Hepatocyte (in vitro differentiated cells): ENCODE data around the gene PLCH2. TPM values are rescaled to one million over a fixed set of nuclear protein-coding genes. Genes with fewer than 3 reads are reported as not detected.

Source experiments
- DNase-seq: peaks from one replicate; pipeline ENCODE4 v3.0.0-alpha.2; 2016; ENCODE audit warnings: low spot score
- H2AFZ ChIP-seq: fragments of 200-600 bp; sonication (generic); 2 replicates; pipeline ENCODE4 v1.6.0; 2016; ENCODE audit warnings: antibody characterized with exemption, mild to moderate bottlenecking
- H3K27ac ChIP-seq: fragments of 200-600 bp; sonication (generic); 2 replicates; pipeline ENCODE4 v1.5.1; 2016; ENCODE audit warnings: mild to moderate bottlenecking
- H3K27me3 ChIP-seq: fragments of 200-600 bp; sonication (generic); 2 replicates; pipeline ENCODE4 v1.6.1; 2016
- H3K36me3 ChIP-seq: fragments of 200-600 bp; sonication (generic); replicated peaks from 2 replicates; pipeline ENCODE4 v1.5.1; 2016; ENCODE audit warnings: low read depth; ENCODE audit not compliant: insufficient read depth
- H3K4me1 ChIP-seq: fragments of 200-600 bp; sonication (generic); 2 replicates; pipeline ENCODE4 v1.5.1; 2016; ENCODE audit warnings: mild to moderate bottlenecking, moderate library complexity; ENCODE audit not compliant: insufficient read depth
- H3K4me2 ChIP-seq: fragments of 200-600 bp; sonication (generic); 2 replicates; pipeline ENCODE4 v1.6.0; 2016
- H3K4me3 ChIP-seq: fragments of 200-600 bp; sonication (generic); 2 replicates; pipeline ENCODE4 v1.5.1; 2016; ENCODE audit warnings: mild to moderate bottlenecking
- H3K79me2 ChIP-seq: fragments of 200-600 bp; sonication (generic); 2 replicates; pipeline ENCODE4 v1.6.0; 2017; ENCODE audit warnings: mild to moderate bottlenecking
- H3K9me2 ChIP-seq: fragments of 200-600 bp; sonication (generic); replicated peaks from 2 replicates; pipeline ENCODE4 v1.6.0; 2017; ENCODE audit warnings: mild to moderate bottlenecking; ENCODE audit not compliant: insufficient read depth
- H3K9me3 ChIP-seq: fragments of 200-600 bp; sonication (generic); 2 replicates; pipeline ENCODE4 v1.5.1; 2016; ENCODE audit warnings: low read depth, mild to moderate bottlenecking
- H4K20me1 ChIP-seq: fragments of 200-600 bp; sonication (generic); 2 replicates; pipeline ENCODE4 v1.6.0; 2016; ENCODE audit warnings: mild to moderate bottlenecking; ENCODE audit not compliant: insufficient read depth, poor library complexity, severe bottlenecking
- EZH2 ChIP-seq: fragments of 200-600 bp; sonication (generic); IDR thresholded peaks from 2 replicates; pipeline ENCODE4 v1.6.1; 2016; ENCODE audit warnings: antibody characterized with exemption, mild to moderate bottlenecking, borderline replicate concordance
- EZH2phosphoT487 ChIP-seq: fragments of 200-600 bp; sonication (generic); IDR thresholded peaks from one replicate; pipeline ENCODE4 v1.6.1; 2018; ENCODE audit warnings: antibody characterized with exemption, mild to moderate bottlenecking, low read depth, moderate library complexity; ENCODE audit not compliant: unreplicated experiment, severe bottlenecking
- WGBS: methylation state at CpG from one replicate; pipeline ENCODE4 v1.1.6; 2016; ENCODE audit warnings: low lambda C conversion rate; ENCODE audit errors: missing lambda C conversion rate; 5-methylcytosine and 5-hydroxymethylcytosine counted together
- polyA plus RNA-seq: library from polyadenylated mRNA; unstranded; fragments of >200 nt; fragmentation: Nextera tagmentation; extraction: Ambion mirVana; gene quantifications from 2 replicates; pipeline ENCODE4 v1.2.1, GENCODE V29; 2016
- total RNA-seq: library from RNA; depleted of rRNA; stranded (reverse); fragments of >200 nt; gene quantifications from 2 replicates; pipeline ENCODE4 v1.2.3, GENCODE V29; 2014
- TF ChIP-seq, protein P1 (sequence below): fragments of 200-600 bp; sonication (generic); IDR thresholded peaks from 2 replicates; pipeline ENCODE4 v1.5.1; 2016; ENCODE audit warnings: antibody characterized with exemption, mild to moderate bottlenecking; ENCODE audit not compliant: poor library complexity

PLCH2 gene
- total and polyA plus RNA-seq, 2 experiments from 2014 or later: 1.3 to 3.4 TPM

DNA sequence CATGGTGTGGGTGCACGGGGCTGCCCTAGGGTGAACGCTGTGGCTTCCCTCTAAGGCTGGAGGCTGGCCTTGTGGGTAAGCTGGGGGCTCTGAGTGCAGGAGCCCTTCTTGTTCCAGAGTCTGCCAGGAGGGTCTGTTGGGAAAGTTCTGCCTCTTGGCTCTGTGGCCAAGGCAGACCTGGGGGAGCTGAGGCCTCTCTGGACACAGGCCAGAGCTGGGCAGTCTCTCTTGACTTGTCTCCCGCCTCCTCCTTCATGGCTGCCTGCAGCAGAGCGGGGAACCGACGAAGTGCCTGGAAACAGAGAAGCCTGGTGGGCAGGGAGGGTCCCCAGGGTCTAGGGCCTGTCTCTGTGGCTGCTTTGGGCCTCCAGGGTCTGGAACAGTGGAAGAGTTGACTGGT, 33.4 kb upstream of the PLCH2 start:
- DNase-seq: no peak
- Histone ChIP-seq H2AFZ (no peak overlapping the region), H3K36me3 (no peaks in the 10 kb centered on the region), H3K9me2 (no peaks in the 10 kb centered on the region), H3K9me3 (no peaks in the 10 kb centered on the region), H3K79me2 (no peaks in the 10 kb centered on the region), H4K20me1 (no peaks in the 10 kb centered on the region), H3K4me1 (no peaks in the 10 kb centered on the region), H3K27ac (no peak overlapping the region), H3K4me2 (peak overlapping the region; percentile 61), H3K4me3 (no peak overlapping the region), H3K27me3 (peaks cover 37% of the 10 kb centered on the region)
- WGBS: 81% methylated on average over 6 of the region's 6 CpGs
- TF ChIP-seq EZH2 (no peak), EZH2phosphoT487 (no peak)
- TF ChIP-seq, protein P1, sequence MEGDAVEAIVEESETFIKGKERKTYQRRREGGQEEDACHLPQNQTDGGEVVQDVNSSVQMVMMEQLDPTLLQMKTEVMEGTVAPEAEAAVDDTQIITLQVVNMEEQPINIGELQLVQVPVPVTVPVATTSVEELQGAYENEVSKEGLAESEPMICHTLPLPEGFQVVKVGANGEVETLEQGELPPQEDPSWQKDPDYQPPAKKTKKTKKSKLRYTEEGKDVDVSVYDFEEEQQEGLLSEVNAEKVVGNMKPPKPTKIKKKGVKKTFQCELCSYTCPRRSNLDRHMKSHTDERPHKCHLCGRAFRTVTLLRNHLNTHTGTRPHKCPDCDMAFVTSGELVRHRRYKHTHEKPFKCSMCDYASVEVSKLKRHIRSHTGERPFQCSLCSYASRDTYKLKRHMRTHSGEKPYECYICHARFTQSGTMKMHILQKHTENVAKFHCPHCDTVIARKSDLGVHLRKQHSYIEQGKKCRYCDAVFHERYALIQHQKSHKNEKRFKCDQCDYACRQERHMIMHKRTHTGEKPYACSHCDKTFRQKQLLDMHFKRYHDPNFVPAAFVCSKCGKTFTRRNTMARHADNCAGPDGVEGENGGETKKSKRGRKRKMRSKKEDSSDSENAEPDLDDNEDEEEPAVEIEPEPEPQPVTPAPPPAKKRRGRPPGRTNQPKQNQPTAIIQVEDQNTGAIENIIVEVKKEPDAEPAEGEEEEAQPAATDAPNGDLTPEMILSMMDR: no peak

DNA sequence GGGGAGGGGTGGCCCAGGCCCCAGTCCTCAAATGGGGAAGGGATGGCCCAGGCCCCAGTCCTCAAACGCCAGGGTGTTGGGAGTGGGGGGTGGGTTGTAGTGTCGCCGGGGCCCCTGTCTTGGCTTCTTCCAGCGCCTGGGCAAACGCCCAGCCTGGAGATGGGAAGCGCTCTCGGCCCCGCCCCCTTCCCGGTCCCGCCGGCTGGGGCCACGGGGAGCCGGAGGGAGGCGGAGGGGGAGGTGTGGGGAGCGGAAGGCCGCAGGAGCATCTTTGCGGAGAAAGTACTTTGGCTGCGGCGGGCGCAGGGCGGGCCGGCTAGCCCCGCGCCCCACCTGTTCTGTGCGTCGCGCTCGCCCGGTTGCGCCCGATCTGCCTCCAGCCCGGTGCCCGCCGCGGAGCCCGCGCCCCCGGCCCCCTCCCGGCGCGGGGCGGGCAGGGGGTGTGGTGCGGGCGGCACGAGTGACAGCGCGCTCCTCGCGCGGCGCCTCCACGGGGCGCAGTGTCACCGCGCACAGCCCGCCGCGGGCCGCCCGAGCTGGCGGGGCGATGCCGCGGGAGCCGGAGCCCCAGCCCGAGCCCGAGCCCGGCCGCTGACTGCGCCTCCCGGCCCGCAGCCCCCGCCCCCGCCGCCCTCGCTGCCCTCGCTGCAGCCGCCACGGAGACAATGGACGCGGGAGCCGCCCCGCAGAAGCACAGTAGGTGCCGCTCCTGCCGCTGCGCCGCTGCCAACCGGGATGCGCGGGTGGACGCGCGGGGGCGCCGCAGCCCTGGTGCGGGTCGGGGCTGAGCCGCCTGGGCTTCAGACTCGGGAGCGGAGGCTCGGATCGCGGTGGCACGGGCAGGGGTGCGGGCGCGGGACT, 32.6 kb upstream of the PLCH2 start:
- Histone ChIP-seq H4K20me1 (no peaks in the 10 kb centered on the region), H3K9me2 (no peaks in the 10 kb centered on the region), H3K27ac (no peak overlapping the region), H3K9me3 (no peaks in the 10 kb centered on the region), H3K79me2 (no peaks in the 10 kb centered on the region), H3K4me3 (no peak overlapping the region), H3K4me2 (peak overlapping the region; percentile 61), H2AFZ (no peak overlapping the region), H3K27me3 (peaks cover 37% of the 10 kb centered on the region), H3K4me1 (no peaks in the 10 kb centered on the region), H3K36me3 (no peaks in the 10 kb centered on the region)
- WGBS: 4% methylated on average over 37 of the region's 107 CpGs
- no peak for TF ChIP-seq EZH2phosphoT487
- no peak for TF ChIP-seq EZH2
- TF ChIP-seq, protein P1: peak; percentile 18
- no peak for DNase-seq

DNA sequence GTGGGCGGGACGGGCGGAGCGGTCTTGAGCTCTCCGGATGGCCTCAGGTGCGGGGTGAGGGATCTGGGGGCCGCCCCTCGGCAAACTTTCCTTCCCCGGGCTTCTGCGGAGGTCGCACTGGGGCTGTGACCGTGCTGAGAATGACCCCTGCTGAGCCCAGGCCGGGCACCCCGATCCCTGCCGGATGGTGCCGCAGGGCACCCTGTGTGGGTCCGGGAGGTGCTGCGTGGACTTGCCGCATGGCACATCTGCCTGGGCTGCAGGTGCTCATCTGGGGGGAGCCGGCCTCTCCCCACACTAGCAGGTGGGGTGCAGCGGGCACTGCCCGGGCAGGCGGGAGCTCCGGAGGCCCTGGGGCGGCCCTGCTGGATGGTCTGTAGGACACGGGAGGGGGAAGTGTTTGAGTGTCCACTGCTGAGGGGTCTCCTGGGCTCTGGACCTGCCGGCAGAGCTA, 31.9 kb upstream of the PLCH2 start:
- no peaks in the 10 kb centered on the region for H3K36me3 ChIP-seq
- H3K4me1 ChIP-seq: no peaks in the 10 kb centered on the region
- no peak for DNase-seq
- H3K4me3 ChIP-seq: no peak overlapping the region
- 66% methylated on average over 15 of the region's 27 CpGs for WGBS
- no peaks in the 10 kb centered on the region for H3K9me2 ChIP-seq
- no peak overlapping the region for H2AFZ ChIP-seq
- H3K9me3 ChIP-seq: no peaks in the 10 kb centered on the region
- TF ChIP-seq EZH2: no peak
- TF ChIP-seq, protein P1: no peak
- TF ChIP-seq EZH2phosphoT487: no peak
- H4K20me1 ChIP-seq: no peaks in the 10 kb centered on the region
- peaks cover 37% of the 10 kb centered on the region for H3K27me3 ChIP-seq
- no peak overlapping the region for H3K27ac ChIP-seq
- H3K79me2 ChIP-seq: no peaks in the 10 kb centered on the region
- no peak overlapping the region for H3K4me2 ChIP-seq
